Measurements from ENCODE around the gene AMDHD1.

AMDHD1 gene

DNA sequence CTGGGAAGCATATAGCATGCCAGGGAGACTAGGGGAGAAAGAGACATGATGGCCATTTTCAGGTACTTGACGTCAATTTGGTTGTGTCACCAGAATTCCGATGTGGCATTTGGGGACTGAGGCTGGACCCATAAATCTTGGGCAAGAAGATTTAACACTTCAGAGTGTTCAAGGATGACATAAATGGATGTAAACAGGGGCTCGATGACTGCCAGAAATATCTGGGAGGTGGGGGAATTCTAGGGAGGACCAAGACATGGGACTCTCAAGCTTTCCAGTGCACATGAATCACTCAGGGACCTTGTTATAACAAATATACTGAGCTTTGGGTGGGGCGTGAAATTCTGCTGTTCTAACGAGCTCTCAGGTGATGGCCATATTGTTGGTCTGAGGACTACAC is 35.2 kb downstream of the AMDHD1 start:
- no peaks in the 10 kb centered on the region for H3K27me3 Mint-ChIP-seq
- H3K4me3 Mint-ChIP-seq = no peak overlapping the region
- H3K9me3 Mint-ChIP-seq = no peaks in the 10 kb centered on the region
- no peaks in the 10 kb centered on the region for H3K4me1 Mint-ChIP-seq
- H3K36me3 Mint-ChIP-seq = no peaks in the 10 kb centered on the region
- H3K27ac Mint-ChIP-seq = no peak overlapping the region

DNA sequence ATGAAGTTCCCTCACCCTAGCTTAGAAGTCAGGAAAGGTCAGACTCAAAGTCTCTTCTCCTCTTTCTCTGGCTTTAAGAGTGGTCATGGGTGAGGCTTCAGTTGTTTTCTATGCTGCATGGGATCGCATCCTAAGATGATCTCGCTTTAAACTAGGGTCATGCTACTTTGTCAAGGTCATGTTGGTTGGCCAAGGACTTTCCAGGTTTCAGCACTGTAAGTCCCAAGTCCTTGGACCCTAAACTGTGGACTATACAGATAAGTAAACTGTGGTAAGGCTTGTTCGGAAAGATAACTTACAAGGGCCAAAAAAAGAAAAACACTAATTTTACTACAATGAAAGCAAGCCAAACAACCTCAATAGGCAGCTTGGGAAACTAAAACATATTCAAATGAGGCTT is 35.6 kb downstream of the AMDHD1 start:
- no peaks in the 10 kb centered on the region for H3K27me3 Mint-ChIP-seq
- H3K27ac Mint-ChIP-seq = no peak overlapping the region
- H3K4me1 Mint-ChIP-seq = no peaks in the 10 kb centered on the region
- H3K9me3 Mint-ChIP-seq = no peaks in the 10 kb centered on the region
- H3K36me3 Mint-ChIP-seq = no peaks in the 10 kb centered on the region
- no peak overlapping the region for H3K4me3 Mint-ChIP-seq

DNA sequence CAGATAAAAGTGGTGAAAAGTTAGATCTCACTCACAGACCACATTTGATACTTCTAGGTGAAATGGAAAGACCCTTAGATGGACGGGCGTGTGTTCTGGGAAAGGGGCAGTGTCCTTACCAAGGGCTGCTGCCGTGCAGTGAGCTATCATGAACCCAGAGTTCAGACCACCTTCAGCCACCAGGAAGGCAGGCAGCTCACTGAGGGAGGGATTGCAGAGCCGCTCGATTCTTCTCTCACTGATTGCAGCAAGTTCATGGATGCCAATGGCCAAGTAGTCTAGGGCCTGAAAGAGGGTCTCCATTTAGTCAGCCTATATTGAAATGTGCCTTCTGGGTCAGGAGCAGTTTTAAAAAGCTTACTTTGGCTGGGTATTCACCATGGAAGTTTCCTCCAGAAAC is 37.3 kb downstream of the AMDHD1 start:
- Mint-ChIP-seq H3K4me1 (no peaks in the 10 kb centered on the region), H3K27ac (no peak overlapping the region), H3K4me3 (no peak overlapping the region), H3K9me3 (no peaks in the 10 kb centered on the region), H3K27me3 (no peaks in the 10 kb centered on the region), H3K36me3 (no peaks in the 10 kb centered on the region)

DNA sequence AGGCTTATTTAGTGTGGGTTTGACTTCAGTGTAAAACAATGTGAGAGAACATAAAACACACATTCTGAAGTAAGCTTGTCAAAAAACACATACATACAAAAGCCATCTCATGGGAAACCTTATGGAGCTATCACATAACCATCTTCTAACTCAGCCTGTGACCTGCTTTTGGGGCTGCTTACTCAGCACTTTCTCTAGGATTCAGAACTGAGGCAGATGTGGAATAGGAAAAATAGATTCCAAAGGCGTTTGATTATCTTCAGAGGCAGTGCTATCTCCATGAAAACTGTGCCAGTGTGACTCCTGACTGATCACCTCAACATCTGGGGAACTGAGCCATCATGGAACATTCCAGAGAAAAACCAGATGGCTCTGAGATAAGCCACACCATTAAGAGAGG is 39.5 kb downstream of the AMDHD1 start:
- no peaks in the 10 kb centered on the region for H3K4me1 Mint-ChIP-seq
- no peaks in the 10 kb centered on the region for H3K36me3 Mint-ChIP-seq
- no peaks in the 10 kb centered on the region for H3K9me3 Mint-ChIP-seq
- no peak overlapping the region for H3K27ac Mint-ChIP-seq
- H3K27me3 Mint-ChIP-seq = no peaks in the 10 kb centered on the region
- H3K4me3 Mint-ChIP-seq = no peak overlapping the region

DNA sequence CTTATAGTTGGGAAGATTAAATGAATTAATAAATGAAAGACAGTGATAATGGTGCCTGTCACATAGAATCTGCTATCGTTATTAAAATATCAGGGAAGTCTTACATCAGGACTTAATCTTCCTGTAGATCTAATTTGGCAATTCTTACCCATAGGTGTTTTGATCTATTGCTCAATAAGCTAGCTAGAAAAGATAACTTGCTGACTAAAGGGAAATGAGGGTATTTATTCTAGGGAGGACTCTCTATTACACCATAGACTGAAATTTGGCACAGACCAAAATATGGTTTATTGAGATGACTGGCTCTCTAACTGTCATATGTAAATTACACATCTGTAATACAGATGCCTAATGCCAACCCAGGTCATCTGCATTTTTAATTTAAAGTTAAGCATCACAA is 41.6 kb downstream of the AMDHD1 start:
- Mint-ChIP-seq H3K36me3 (no peaks in the 10 kb centered on the region), H3K27ac (no peak overlapping the region), H3K4me1 (no peaks in the 10 kb centered on the region), H3K9me3 (no peaks in the 10 kb centered on the region), H3K27me3 (no peaks in the 10 kb centered on the region), H3K4me3 (no peak overlapping the region)

DNA sequence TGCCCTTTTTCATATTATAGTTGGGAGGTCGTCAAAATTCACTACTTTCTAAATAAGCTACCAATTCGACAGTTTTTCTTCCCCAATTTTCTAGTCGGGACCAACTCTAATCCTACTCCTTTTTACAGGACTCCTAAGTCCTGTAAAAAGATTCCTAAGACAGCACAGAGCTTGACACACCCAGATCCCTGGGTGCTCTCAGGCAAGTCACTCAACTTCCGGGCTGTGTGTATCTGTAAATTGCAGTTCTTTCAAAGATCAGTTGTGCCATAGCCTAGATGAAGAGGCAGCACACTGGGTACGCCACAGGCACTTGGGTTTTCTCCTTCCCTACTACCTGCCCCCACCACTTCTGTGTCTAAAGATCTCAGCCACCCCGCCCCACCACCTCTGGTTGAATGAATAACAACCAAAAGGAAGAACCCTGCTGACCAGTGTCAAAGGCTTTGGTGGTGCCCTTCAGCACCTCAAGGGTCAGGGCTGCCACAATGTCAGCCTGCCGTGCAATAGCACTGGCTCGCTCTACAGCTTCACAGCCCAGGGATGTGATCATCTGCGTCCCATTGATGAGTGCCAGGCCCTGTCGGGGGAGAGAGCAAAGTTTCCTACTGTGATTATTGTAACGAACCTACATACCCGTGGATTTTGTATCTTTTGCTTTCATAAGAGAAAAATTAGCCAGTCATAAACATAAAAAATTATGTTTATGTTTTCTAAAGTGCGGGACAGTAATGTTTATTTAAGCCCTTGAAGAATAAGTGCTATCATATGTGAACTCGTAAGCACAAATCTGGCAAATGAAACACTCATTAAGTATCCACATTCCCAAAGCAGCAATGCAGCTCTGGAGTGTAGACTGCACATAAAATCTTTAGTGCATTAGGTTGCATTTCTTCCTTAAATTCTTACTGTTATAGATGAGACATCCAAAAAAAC is 43.8 kb downstream of the AMDHD1 start:
- Mint-ChIP-seq H3K4me3 (no peak overlapping the region), H3K27me3 (no peaks in the 10 kb centered on the region), H3K9me3 (no peaks in the 10 kb centered on the region), H3K27ac (no peak overlapping the region), H3K36me3 (no peaks in the 10 kb centered on the region), H3K4me1 (no peaks in the 10 kb centered on the region)

DNA sequence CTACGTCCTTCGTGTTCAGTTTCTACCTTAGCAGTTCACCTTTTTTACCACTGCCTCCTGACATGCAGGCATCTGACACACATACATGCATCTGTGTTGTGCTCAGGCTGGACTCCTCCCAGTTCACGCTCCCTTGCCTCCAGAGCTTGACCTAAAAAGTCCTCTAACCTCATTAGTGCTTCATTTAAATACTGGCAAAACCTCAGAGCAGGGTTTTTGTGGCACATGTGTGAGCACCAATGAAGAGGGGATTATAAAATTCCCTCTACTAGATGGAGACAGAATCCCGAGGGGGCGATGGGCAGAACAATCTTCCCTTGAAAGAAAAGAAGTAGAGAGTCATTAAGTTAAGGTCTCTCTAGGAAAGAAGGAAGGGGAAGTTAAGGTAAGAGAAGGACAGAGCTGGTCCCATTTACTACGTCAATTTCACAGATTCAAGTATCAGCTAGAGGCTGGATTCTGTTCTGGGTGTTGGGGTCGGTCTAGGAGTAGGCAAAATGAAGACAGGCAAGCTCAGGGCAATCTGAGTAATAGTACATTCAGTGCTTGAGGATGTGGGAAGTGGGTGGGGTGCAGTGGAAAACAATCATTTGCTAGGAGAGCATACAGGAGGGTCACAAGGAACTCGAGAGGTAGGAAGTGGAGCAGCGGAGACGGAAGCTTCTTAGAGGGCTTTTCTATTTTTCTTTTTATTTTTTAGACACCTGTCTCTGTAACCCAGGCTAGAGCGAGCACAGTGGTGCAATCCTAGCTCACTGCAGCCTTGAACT is 45.6 kb downstream of the AMDHD1 start:
- H3K4me1 Mint-ChIP-seq = no peaks in the 10 kb centered on the region

DNA sequence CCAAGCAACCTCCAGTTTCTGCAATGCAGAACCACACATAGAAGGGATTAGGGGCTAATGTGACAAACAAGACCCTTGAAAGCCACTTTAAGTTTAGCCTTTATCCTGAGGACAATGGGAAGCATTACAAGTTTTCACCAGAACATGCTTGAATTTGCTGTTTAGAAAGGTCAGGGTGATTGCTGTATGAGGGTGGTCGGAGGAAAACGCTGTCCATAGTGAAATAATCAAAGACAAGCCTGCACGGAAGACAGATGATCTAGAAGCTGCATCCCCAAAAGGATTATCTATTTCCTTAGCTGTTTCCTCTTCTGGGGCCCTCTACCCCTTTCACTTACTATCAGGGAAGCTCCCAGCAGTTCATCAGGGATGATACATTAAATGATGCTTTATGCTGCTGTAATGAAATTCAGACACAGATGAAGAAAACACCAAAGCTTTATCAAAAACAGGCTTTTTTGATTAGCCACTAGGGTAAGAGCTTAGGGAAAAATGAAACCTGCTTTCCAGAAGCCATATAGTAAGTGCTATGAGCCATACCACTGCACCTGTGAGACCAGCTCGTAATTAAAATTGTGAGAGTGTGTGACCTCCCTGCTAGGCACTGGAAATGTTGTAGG is 46.5 kb downstream of the AMDHD1 start:
- Mint-ChIP-seq H3K9me3 (no peaks in the 10 kb centered on the region), H3K27me3 (no peaks in the 10 kb centered on the region), H3K4me1 (no peaks in the 10 kb centered on the region), H3K27ac (no peak overlapping the region), H3K36me3 (no peaks in the 10 kb centered on the region), H3K4me3 (no peak overlapping the region)

More for the DNA sequence above, 45.6 kb downstream of the AMDHD1 start:
- no peak overlapping the region for H3K27ac Mint-ChIP-seq
- H3K4me3 Mint-ChIP-seq = no peak overlapping the region
- H3K9me3 Mint-ChIP-seq = no peaks in the 10 kb centered on the region
- H3K36me3 Mint-ChIP-seq = no peaks in the 10 kb centered on the region
- H3K27me3 Mint-ChIP-seq = no peaks in the 10 kb centered on the region

DNA sequence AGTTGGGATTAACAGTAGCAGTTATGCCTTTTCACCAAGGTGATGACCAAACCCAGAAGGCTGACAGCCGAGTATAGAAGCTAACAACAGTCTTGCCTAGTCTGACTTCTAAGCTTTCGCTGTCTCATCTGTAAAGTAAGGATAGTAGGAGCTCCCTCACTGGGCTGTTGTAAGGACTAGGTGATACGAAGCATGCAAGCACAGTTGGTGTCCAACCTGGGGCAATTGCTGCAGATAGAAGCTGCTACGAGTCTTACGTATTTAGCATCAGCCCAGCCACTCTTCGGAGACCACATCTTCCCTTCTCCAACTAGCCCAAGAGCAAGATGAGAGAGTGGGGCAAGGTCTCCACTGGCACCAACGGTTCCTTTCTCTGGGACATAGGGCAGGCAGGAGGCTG is 47.0 kb downstream of the AMDHD1 start:
- H3K4me3 Mint-ChIP-seq = no peak overlapping the region
- no peak overlapping the region for H3K27ac Mint-ChIP-seq
- no peaks in the 10 kb centered on the region for H3K4me1 Mint-ChIP-seq
- H3K27me3 Mint-ChIP-seq = no peaks in the 10 kb centered on the region
- no peaks in the 10 kb centered on the region for H3K36me3 Mint-ChIP-seq
- no peaks in the 10 kb centered on the region for H3K9me3 Mint-ChIP-seq

DNA sequence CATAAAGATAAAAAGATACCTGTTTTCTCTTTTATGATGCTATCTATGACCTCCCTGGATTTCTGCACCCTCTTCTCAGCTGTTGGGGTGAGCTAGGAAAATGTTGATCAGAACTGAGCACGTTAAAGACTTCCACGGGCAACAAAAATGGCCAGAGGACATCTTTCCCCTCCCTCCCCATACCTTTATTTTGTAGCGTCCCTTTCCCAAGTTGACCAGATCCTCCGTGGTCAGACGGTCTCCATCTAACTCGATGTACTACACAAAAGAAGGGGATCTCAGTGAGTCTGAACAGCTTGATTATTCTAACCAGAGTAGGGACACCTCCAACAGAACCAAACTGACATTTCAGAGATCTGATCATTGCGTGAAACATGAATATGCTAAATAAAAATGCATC is 50.8 kb downstream of the AMDHD1 start:
- H3K36me3 Mint-ChIP-seq = peaks cover 2% of the 10 kb centered on the region
- no peak overlapping the region for H3K4me3 Mint-ChIP-seq
- H3K9me3 Mint-ChIP-seq = no peaks in the 10 kb centered on the region

DNA sequence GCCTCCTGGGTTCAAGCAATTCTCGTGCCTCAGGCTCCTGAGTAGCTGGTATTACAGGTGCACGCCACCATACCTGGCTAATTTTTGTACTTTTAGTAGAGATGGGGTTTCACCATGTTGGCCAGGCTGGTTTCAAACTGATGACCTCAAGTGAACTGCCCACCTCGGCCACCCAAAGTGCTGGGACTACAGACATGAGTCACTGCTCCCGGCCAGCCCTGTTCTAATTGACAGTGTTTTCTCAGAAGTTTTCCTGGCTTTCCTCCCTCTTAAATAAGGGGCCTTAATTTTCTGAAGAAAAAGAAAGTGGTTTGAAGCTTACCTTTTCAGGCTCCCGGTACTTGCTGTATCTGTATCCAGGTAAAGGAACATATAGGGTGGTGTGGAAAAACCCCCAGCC is 51.3 kb downstream of the AMDHD1 start:
- H3K27ac Mint-ChIP-seq = no peak overlapping the region
- no peaks in the 10 kb centered on the region for H3K27me3 Mint-ChIP-seq
- H3K9me3 Mint-ChIP-seq = no peaks in the 10 kb centered on the region
- peaks cover 2% of the 10 kb centered on the region for H3K36me3 Mint-ChIP-seq
- no peak overlapping the region for H3K4me3 Mint-ChIP-seq
- H3K4me1 Mint-ChIP-seq = peaks cover 6% of the 10 kb centered on the region

More for the DNA sequence above, 50.8 kb downstream of the AMDHD1 start:
- Mint-ChIP-seq H3K27ac (no peak overlapping the region), H3K4me1 (peaks cover 5% of the 10 kb centered on the region), H3K27me3 (no peaks in the 10 kb centered on the region)

DNA sequence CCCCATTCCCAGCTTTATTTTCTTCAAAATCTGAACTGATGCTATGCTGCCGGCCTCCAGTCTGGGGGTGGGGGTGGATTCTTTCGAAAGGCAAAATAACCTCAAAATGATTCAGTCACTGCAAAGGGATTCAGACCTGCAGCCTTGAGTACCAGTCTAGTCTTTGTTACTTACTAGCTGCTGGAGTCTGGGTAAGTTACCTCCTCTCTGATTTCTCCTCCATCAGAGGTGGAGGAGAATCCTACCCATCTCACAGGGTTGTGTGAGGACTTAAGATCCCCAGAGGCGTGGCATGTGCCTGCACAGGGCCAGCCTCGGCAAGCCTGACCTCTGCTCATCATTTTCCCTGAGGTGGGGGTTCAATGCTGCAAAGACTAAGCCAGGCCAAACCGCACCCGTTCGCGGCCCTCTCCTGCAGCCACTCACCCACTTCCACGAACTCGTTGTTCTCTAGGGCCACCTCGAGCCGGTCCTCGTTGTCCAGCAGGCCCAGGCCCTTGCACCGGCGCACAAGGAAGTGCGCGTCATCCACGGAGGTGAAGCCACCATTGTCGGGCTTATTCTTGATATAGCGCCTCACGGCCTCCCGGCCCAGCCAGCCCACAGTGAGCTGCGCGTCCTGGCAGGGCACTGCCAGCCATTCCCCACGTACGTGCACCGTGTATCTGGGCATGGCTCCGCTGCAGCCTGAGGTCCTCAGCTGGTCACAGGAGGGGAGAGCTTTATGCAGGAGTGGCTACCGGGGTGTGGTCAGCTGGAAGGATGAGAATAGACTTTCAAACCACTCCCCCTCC is 52.3 kb downstream of the AMDHD1 start:
- Mint-ChIP-seq H3K27me3 (no peaks in the 10 kb centered on the region), H3K9me3 (no peaks in the 10 kb centered on the region), H3K4me1 (peaks cover 6% of the 10 kb centered on the region), H3K4me3 (no peak overlapping the region), H3K36me3 (peaks cover 5% of the 10 kb centered on the region), H3K27ac (no peak overlapping the region)

DNA sequence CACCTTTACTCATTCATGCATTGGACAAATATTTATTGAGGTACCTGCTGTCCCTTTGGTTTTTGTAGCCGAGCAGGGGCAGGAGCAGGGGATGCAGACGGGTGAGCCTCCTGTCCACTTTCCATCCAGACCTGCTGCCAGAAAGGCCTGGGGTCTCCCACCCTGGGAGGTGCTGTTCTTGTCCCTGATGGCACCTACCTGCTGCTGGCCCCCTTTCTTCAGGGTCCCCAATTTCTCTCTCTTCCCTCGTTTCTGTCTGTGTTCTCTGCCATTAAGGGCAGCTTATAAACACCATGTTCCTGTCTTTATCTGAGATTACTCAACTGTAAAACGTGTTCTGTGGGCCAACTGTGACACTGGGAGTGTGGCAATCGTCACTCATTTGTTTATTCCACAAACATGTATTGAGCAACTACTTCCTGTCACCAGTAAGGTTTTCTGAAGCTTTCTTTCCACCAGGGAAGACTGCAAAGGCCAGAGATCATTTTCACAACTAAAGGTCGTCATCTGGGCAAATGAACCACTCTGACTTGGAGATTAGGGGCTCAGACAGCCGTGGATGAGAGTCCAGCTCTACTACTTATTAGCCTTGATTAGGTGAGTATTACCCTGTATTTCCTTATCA is 53.0 kb downstream of the AMDHD1 start, which contains the start of gene HAL:
TSS of gene HAL (minus strand) at position 311 of the 625 bp plus-strand sequence. CDS start 434 bp downstream, outside the sequence.
- H3K9me3 Mint-ChIP-seq = no peaks in the 10 kb centered on the region
- no peaks in the 10 kb centered on the region for H3K27me3 Mint-ChIP-seq
- H3K27ac Mint-ChIP-seq = no peak within 1 kb of the TSS
- no peak within 1 kb of the TSS for H3K4me3 Mint-ChIP-seq
- H3K36me3 Mint-ChIP-seq = peaks cover 8% of the 10 kb centered on the region
- H3K4me1 Mint-ChIP-seq = peaks cover 6% of the 10 kb centered on the region

DNA sequence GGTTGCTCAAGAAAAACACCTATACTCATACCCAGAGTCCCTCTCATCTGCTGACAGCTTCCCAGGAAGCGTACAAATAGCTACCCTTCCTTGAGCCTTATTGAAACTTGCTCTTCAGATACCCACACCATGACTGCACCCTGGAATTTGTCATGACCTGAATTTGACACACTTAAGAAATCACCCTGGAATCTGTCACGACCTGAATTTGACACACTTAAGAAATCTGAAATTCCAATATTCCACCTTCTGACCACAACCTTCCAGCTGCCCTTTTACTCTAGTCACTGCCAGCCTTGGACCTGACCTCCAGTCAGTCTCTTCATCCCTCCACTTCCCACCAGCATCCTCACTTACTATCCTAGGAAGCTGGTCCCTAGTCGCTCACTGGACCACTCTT is 54.1 kb downstream of the AMDHD1 start:
- Mint-ChIP-seq H3K27ac (no peak overlapping the region), H3K36me3 (peaks cover 8% of the 10 kb centered on the region), H3K4me3 (no peak overlapping the region), H3K9me3 (no peaks in the 10 kb centered on the region), H3K27me3 (no peaks in the 10 kb centered on the region), H3K4me1 (peaks cover 6% of the 10 kb centered on the region)

All from activated naive CD4-positive, alpha-beta T cell treated with anti-CD3 and anti-CD28 coated beads, Interleukin-2, amount 50 U/mL, for 24 hours (primary cell).